GM19193 (cell line): Measurements from ENCODE around the gene OSGIN1.

Source experiments
- POLR2A ChIP-seq: IDR thresholded peaks from 4 replicates; pipeline ENCODE4 v1.6.1; 2011; ENCODE audit not compliant: insufficient read depth, insufficient read length; ENCODE audit errors: extremely low read depth

The OSGIN1 gene

GRCh38 chr16:84009282-84009681, 56.2 kb downstream of the OSGIN1 start:
- no peak for TF ChIP-seq POLR2A

- no peak for TF ChIP-seq POLR2A
These were observed 60.9 kb downstream of the OSGIN1 start for GRCh38 chr16:84013787-84014569.

GRCh38 chr16:84014570-84015327, 61.7 kb downstream of the OSGIN1 start:
- no peak for TF ChIP-seq POLR2A

GRCh38 chr16:84015399-84015798, 62.4 kb downstream of the OSGIN1 start:
- TF ChIP-seq POLR2A = no peak
